Kidney tubule cell (primary cell): Measurements from ENCODE around the gene TTC28.

ENCODE experiments used
- DNase-seq: peaks from one replicate; pipeline ENCODE4 v3.0.0-alpha.2; 2018; ENCODE audit warnings: low spot score

TTC28 gene

DNA sequence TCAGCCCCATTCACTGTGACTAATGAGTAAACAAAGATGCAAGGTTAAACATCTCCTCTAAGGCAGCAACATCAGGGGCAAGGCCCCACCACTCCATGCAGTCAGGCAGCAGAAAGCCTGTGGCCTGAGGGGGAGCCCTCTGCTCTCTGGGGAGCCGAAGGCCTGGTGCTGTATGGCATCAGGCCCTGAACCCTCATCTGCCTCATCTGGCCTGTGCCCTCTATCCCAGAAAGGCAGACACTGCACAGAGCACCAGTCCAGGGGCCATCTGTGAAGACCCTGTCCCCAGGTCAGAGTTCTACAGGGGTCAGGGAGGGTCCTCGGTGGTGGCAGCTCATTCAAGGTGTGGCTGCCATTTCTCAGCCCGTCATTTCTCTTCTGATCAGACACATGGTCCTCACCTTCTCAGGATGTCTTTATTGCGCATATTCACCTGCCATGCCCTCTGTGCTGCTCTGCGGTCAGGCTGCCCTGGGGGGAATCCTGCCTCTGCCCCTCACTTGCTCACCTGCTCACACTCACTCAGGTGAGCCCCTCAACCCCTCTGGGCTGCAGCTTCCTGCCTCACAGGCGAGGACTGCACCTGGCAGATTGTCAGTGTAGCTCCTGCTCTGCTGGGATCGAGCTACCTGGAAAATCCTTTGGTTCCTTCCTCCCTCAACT is 657.5 kb downstream of the TTC28 start:
- DNase-seq = no peak

DNA sequence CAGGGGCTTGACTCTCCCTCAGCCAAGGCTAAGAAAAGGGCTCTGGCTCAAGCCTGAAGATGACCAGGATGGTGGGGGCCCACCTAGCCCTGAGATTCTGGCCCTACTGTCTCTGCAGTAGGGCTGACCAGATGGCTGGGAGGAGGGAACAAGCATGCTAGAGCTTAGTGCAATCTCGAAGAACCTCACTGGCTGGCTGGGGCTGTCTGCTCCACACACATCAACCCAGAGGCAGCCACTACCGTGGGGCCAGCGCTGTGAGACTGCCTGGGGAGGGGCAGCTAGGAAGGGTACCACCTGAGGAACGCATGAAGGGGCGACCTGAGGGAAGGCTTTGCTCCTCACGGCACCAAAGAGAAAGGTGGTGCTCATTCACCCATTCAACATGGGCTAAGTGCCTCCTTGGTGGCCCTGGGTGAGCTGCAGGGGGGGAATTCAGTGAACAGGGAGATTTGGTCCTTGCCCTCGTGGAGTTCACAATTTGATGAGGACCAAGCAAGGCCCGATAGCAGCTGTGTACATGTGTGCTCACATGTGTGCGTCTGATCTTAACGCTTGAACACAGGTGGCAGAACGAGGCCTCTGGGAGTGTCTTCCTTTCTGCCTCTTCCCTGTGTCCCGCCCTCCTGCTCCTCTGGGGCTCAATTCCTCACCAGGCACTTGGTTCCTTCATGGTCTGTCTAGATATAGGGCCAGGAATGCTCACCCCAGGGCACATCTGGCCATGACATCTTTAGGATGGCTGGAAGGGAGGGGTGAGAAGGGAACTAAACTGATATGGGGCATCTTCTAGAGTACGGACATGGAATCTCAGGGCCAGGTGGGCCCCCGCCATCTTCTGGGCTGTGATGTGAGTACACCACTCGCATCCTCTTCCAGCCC is 658.3 kb downstream of the TTC28 start:
- DNase-seq = no peak

GRCh38 chr22:28019881-28020861 is 659.5 kb downstream of the TTC28 start:
- DNase-seq = peak; percentile 58

DNA sequence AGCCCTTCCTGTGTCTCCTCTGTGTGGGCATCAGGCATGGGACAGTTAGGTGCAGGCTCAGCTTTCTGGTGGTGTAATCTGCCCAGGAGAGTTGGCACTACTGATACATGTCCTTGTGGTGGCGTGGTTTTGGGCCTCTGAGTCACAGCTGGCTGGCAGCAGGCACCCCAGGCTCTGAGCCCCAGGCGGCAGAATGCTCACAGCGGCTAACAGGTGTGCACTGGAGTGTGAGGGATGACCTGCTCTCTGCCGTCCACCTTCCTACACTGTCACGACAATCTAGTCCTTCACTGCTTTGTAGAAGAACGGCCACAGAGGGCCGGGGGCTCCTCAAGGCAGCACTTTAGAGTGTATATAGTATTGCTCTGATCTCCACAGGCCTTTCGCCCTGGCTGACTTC is 660.3 kb downstream of the TTC28 start:
- peak; percentile 90 for DNase-seq

GRCh38 chr22:28018461-28018927 is 661.1 kb downstream of the TTC28 start:
- no peak for DNase-seq

DNA sequence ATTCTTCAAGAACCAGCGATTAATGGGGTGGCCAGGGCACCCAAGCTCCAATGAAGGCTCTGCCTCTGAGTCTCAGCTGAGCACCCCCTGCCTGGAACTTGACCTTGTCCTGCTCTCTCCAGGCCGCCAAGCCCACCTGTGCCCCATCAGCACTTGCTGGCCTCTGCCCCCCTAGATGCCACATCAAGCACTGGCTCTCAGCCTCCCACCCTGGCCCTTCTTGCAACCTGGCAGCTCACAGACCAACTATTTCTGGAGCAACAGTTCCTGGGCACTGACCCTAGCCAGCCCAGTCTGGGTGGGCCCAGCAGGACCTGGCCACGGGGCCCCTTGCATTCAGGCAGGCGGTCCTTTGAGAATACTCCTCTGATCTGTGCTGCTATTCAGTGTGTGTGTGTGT is 661.8 kb downstream of the TTC28 start:
- DNase-seq = no peak

DNA sequence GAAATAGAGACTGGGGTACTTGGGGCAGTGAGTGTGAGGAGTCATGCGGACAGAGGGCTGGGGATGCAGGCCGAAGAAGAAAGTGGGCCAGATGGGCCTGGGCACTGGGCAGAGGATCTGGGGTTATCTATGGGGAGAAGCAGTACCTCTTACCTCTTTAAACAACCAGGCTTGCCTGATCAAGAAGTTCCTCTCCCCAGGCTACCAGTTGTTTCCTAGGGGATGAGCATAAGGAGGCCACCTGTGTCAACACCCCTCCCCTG is 662.2 kb downstream of the TTC28 start:
- no peak for DNase-seq

DNA sequence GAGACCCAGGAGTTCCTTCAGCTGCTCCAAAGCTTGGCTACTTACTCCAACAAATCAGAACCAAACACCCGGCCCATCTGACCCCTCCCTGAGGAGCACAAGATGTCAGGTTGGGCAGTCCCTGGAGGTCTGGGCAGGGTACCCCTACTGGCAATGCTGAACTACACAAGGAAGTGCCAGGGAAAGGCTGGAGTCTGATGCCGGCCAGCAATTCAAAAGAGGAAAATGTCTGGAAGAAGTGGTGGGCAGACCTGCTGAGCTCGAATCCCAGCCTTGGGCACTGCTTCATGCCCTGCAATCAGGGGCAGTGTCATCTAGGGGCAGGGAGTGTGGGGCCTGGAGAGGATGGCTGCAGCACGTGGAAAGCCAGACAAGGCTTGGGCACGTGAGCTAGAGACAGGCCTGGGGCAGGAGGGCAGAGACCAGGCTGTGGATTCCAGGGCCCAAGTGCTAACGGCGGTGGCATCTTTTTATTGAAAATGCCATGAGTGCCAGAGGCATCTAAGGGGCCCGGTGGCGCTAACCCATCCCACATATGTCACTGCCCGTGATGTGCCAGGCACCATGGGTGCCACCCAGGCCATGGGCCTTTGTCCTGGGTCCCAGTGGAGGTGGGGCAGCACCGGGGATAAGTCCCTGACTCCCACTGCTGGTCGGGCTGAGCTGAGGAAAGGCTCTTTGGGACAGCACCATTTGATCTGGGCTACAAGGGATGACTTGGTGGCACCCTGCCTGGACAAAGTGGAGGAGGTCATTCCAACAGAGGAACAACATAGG is 662.7 kb downstream of the TTC28 start:
- no peak for DNase-seq

GRCh38 chr22:28015676-28016601 is 663.7 kb downstream of the TTC28 start:
- DNase-seq = no peak

DNA sequence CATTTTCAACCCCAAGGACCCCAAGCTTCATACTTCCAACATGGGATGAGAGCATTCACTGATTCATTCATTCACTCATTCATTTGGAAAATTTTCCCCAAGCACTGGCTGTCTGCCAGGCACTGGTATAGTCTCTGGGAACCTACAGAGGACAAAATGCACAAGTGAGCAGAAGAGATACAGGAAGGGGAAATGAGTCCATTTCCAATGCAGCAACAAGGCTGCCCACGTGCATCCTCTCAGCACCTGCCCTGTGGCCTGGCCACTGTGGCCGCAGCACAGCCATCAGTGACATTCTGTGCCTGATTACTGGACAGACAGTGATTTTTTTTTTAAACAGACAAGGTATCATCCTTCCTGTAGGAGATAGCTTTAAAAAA is 664.6 kb downstream of the TTC28 start:
- peak; percentile 16 for DNase-seq

- DNase-seq = peak; percentile 17
Measured at GRCh38 chr22:28014211-28015045, 665.2 kb downstream of the TTC28 start.

GRCh38 chr22:28013611-28014010 is 666.0 kb downstream of the TTC28 start:
- DNase-seq = no peak

- no peak for DNase-seq
Measured at GRCh38 chr22:28012832-28013460, 666.7 kb downstream of the TTC28 start.

DNA sequence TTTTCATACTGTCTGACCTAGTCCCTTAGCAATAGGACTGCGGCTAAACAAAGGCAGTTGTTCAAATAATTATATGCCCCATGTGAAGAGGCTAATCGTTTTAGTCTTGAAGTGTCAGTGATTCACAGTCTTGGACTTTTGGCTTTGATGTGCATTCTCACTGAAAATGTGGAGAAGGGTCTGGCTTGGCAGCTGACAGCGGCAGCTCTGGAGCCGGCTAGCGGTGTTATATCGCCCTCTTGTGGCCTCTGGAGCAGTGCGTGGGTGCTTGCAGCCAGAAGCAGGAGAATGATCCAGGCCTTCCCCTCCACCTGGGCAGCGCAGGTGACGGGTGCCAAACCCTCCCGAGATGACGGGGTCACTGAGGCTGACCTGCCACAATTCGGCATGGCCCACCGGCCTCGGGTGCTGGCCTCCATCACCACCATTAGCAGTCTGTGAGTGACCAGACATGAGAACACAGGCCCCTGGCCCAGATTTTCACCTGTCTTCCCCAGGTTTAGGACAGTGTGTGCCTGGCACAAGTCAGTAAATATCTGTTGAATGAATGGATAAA is 670.3 kb downstream of the TTC28 start:
- peak; percentile 83 for DNase-seq

DNA sequence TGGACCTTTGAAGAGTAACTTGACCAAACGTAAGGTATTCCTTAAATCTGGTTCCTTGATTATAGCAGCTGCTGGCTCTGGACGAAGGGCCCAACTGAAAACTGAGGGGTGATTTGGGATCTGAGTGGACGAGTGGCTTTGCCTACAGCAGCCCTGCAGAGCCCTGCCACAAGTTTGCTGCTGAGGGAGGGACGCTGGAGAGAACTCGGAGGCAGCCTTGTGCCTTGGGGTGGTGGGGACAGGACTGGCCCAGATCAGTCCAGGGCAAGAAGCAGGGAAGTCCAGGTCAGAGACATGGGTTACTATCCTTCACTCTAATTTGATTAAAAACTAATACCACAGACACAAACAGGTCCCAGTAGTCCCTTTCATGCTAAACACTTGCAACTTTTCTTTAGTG is 671.0 kb downstream of the TTC28 start:
- DNase-seq = no peak

GRCh38 chr22:28008056-28008455 is 671.6 kb downstream of the TTC28 start:
- peak; percentile 2 for DNase-seq

DNA sequence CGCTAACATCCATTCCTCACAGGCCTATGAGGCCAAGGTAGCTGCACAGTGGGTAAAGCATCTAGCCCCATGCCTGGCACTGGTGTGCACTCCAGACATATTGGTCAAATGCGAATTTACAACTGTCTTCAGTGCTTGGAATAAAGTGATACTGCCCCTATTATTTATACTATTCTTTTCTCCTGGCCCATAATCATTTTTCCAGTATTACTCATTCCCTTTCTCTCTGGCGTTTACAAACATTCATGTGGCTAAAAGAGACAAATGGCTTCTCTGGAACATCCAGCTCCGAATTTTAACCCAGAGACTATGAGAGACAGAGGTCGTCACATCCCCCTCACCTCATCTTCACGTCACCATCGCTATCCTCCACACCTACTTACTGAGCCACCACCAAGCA is 673.4 kb downstream of the TTC28 start:
- DNase-seq = no peak

DNA sequence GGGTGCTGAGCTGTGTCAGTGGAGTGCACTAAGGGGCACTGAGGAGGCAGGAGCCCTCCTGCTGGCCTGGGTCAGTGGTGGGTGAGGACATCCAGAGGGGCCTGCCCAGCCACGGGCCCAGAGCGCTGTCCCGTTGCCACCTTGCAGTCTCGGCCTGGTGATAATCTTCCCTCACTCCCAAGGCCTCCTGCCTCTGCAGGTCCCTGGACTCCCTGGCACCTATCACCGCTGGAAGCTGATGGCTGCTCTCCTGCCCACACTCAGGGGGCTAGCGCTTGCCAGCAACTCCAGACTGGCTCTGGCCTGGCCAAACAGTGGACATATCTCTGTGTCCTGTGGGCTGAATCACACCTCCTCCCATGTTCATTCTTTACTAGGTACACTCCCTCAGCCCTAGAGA is 674.1 kb downstream of the TTC28 start:
- no peak for DNase-seq

DNA sequence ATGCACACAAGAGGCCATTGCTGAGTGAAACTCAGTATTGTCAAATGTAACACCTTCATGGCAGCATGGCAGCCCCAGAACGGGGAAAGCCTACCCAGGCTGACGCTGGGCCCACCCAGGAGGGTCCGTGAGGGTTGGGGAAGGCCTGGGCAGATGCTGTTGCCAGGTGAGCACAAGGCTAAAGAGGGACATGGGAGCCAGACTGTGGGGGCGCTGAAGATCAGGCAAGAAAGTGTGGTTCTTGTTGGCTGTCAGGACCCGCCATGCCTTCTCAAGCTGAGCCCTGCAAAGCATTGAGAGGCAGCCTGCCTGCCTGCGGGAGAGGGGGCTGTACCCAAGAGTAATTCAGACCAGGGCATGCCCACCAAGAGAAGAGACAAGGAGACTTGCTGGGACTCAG is 675.6 kb downstream of the TTC28 start:
- DNase-seq = no peak
